Stomach (tissue), 4 donors: ENCODE data around the gene CHPF2.

Source experiments
- EP300 ChIP-seq: sonication (generic); formaldehyde crosslinking; IDR thresholded peaks from one replicate; pipeline ENCODE4 v1.6.1; 2017; ENCODE audit warnings: antibody characterized with exemption
- POLR2AphosphoS5 ChIP-seq, 3 donors: sonication (generic); formaldehyde crosslinking; IDR thresholded peaks; one replicate each; pipeline ENCODE4 v1.6.1; 2016; ENCODE audit warnings: antibody characterized with exemption in 3 of 3
- TF ChIP-seq, protein P1 (sequence below), 7 experiments: fragments of 450-650 bp in 4 of 7; fragments of 200-600 bp in 3 of 7; sonication (generic) in 3 of 7; IDR thresholded peaks; one replicate each; pipeline ENCODE4 v1.5.1; 2016 to 2019; ENCODE audit warnings: antibody characterized with exemption in 7 of 7, control low read depth in 2 of 7, mild to moderate bottlenecking in 1 of 7

DNA sequence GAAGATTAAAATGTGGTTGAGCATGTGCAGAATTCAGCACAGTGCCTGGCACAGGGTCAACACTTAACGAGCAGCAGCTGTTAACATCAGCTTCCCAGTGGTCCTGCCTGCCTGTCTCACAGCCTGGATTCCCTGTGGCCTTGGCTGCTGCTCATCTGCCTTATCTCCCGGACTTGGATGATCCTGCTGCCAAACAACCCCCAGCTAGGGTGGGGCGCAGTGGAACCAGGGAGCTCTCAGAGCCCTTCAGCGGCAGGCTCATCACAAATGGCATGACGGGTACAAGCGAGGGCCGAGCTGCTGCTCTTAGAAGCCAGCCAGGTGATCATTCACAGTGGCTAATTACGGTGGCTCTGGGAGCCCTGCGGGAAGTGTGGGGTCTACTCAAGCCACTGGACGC, 29.2 kb downstream of the CHPF2 start:
- TF ChIP-seq, protein P1, sequence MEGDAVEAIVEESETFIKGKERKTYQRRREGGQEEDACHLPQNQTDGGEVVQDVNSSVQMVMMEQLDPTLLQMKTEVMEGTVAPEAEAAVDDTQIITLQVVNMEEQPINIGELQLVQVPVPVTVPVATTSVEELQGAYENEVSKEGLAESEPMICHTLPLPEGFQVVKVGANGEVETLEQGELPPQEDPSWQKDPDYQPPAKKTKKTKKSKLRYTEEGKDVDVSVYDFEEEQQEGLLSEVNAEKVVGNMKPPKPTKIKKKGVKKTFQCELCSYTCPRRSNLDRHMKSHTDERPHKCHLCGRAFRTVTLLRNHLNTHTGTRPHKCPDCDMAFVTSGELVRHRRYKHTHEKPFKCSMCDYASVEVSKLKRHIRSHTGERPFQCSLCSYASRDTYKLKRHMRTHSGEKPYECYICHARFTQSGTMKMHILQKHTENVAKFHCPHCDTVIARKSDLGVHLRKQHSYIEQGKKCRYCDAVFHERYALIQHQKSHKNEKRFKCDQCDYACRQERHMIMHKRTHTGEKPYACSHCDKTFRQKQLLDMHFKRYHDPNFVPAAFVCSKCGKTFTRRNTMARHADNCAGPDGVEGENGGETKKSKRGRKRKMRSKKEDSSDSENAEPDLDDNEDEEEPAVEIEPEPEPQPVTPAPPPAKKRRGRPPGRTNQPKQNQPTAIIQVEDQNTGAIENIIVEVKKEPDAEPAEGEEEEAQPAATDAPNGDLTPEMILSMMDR (IDR thresholded peaks at IDR 0.05), result no peak
- TF ChIP-seq POLR2AphosphoS5 (IDR thresholded peaks at IDR 0.05), result no peak
- TF ChIP-seq EP300, result no peak
